Karpas-422 (cell line): ENCODE results near the gene SPATA18. TPM values are rescaled to one million over a fixed set of nuclear protein-coding genes. Genes with fewer than 3 reads are reported as not detected.

Experiments used
- total RNA-seq: library from RNA; depleted of rRNA; stranded (reverse); fragments of >200 nt; shearing (Covaris generic); gene quantifications from 2 replicates; pipeline ENCODE4 v1.2.3, GENCODE V29; 2014; ENCODE audit warnings: low replicate concordance; rRNA removed

SPATA18 gene
- total RNA-seq, 1 experiment from 2014 or later: not detected

Other genes starting within 250 kb of the SPATA18 start
- gene DCUN1D4, start 208.2 kb upstream of the SPATA18 start, total RNA-seq: 23.8 and 78.6 TPM in 2 replicates
- gene LRRC66, start 30.9 kb upstream of the SPATA18 start, total RNA-seq: 0.07 and 0.29 TPM in 2 replicates
- 9.6 and 9.8 TPM in 2 replicates for gene SGCB, start 13.0 kb upstream of the SPATA18 start, total RNA-seq